ENCODE results near the gene SLCO2A1.

SLCO2A1 gene

DNA sequence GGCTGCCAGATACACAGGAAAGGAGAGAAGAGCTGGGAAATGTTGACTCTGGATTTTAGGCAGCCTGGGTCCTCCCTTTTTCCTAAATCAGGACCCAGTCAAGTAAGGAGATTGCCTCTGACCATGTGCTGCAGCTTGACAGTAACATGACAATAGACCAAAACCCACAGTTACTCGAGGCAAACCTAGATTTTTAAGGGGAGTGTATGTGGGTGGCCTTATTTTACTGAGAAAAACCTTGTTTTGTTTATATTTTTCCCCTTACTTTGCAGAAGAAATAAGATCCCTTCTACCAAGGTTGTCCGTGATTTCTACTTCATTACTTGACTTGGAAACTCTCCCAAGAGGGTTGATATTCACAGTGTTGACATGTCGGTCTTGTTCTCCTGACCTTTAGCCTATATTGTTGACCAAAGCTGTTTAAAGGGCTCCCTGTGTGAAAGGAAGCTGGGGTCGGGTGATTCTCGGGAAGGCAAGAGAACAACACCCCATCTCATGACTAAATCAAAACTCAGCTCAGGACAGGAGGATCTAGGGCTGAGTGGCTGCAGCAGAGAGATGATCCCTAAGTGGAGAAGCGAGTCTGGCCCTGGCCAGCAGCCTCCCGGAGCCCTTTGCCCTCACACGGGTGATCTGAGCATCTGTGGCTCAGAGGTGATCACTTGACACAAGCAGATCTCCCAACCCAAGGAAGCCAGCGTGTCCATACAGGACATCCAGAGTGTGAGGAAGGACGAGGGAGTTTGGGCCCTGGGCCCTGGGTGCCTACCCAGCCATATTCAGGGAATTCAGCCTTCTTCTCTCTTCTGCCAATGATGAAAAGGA lies 31.0 kb upstream of the SLCO2A1 start:
- DNase-seq (ENCODE audit: low spot score), result no peak

- no peak for DNase-seq (ENCODE audit: low spot score)
Measured at GRCh38 chr3:134059671-134060560, 30.2 kb upstream of the SLCO2A1 start.

DNA sequence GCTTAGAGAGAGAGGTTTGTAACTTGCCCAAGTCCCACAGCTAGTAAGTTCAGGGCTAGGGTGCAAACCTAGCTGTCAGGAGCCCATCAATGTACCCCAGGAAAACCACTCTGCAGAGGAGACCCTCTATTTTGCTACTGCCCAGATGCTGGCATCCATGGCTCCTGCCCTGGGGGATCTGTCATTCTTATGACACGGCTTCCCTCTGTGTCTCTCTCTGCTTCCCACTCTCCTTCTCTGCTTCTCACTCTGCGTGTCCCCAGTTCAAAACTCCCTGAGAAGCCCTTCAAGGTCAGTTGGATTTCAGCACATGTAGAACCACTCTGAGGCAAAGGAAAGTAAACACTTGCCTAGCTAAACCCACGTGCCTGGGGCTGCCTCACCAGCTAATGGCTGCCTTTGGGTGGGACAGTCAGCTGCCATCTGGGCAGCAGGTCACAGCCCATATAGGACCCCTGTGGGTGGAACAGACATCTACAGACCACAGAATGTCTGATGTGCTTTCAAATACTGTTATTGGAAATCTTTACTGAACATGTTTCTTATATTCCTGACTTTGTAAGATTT lies 29.4 kb upstream of the SLCO2A1 start:
- DNase-seq (ENCODE audit: low spot score), result no peak

DNA sequence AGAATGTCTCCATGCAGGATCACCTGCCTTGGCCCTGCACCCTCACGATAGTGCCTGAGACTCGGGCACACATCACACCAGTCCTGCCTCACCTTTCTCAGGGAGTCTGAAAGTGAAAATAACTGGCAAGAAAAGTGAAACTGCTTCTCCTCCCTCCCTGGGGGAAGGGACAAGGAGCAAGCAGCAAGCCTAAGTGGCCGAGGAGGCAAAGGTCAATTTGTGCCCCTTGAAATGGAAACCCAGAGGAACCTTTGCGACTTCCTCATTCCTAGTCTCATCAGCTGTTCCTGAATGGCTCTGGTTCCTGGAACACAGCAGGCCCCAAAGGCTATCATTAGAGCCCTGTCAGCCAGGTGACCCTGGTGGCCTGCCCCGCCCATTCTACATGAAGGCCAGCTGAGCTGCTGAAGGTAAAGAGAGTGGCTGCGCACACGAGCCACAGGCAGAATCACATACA lies 28.0 kb upstream of the SLCO2A1 start:
- no peak for DNase-seq (ENCODE audit: low spot score)

DNA sequence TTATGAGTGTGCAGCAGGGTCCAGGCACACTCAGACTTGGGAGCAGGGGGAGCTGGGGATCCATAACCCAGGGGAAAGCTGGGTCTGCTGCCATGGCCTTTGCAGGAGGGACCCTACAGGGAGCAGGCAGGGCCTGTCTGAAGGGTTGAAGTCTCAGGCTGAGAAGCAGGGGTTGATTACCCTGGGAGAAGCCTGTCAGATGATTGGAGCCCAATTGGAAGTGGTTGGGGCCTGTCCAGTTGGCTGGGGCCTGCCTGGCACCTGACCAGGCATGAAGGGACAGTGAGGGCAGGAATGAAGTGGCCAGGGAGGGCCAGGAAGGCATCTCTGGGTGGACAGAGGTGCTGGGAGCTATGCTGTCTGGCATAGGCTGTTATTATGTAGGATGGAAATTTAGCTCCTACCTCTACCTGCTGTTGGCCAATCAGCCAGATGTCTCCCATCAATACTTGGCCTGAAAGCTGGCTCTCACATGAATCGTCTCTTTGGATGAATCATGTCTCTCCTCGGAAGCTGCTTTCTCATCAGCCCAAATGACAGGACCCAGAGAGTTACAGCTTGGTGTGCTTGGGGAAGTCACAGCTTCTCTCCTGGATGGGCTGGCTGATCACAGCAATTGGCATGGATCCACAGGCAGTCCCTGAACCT lies 27.4 kb upstream of the SLCO2A1 start:
- DNase-seq (ENCODE audit: low spot score), result no peak

- DNase-seq (ENCODE audit: low spot score), result no peak
Measured at GRCh38 chr3:134056464-134056891, 26.8 kb upstream of the SLCO2A1 start.

- DNase-seq (ENCODE audit: low spot score), result no peak
Measured at GRCh38 chr3:134055661-134056060, 25.9 kb upstream of the SLCO2A1 start.

DNA sequence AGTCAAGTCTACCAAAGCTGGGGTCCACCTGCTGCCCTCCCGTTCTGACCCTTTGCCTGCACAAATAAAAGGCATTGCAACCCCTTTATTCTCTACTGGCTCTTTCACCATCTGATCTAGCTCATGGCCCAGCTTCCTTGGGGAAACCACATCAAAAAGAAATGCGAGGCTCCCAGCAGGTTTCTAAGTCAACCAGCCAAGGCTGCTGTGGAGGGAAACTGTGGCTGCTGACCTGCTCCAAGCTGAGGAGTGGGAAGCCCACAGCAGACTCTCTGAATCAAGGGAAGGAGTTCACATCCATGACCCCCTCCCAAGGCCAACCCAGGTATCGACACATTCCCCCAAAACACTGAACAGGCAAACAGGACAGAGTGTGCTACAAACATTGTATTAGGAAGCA lies 25.2 kb upstream of the SLCO2A1 start:
- DNase-seq (ENCODE audit: low spot score), result no peak

- DNase-seq (ENCODE audit: low spot score), result no peak
Measured at GRCh38 chr3:134054231-134054630, 24.5 kb upstream of the SLCO2A1 start.

DNA sequence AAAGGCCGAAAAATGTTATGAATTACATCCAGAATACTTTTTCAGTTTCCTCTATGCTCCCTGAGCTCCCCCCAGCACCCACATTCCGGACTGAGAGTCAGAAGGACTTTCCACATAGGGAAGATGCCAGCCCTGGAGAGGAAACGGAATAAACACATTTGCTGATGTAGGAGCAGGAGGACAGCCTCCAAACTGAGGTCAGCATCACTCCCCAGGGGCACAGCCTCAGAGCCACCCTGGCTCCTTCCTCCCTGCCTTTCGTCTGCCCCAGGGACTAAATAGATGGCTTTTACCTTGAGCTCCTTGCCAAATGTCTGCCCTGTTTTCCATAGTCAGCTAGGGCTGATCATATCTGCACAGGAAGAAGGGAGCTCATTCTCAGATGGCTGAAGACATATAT lies 22.6 kb upstream of the SLCO2A1 start:
- no peak for DNase-seq (ENCODE audit: low spot score)

- DNase-seq (ENCODE audit: low spot score), result no peak
Measured at GRCh38 chr3:134049676-134050075, 20.0 kb upstream of the SLCO2A1 start.

GRCh38 chr3:134048278-134048996 lies 18.7 kb upstream of the SLCO2A1 start:
- DNase-seq (ENCODE audit: low spot score), result no peak

- no peak for DNase-seq (ENCODE audit: low spot score)
Measured at GRCh38 chr3:134044459-134044858, 14.7 kb upstream of the SLCO2A1 start.

- DNase-seq (ENCODE audit: low spot score), result no peak
Measured at GRCh38 chr3:134040066-134040465, 10.3 kb upstream of the SLCO2A1 start.

DNA sequence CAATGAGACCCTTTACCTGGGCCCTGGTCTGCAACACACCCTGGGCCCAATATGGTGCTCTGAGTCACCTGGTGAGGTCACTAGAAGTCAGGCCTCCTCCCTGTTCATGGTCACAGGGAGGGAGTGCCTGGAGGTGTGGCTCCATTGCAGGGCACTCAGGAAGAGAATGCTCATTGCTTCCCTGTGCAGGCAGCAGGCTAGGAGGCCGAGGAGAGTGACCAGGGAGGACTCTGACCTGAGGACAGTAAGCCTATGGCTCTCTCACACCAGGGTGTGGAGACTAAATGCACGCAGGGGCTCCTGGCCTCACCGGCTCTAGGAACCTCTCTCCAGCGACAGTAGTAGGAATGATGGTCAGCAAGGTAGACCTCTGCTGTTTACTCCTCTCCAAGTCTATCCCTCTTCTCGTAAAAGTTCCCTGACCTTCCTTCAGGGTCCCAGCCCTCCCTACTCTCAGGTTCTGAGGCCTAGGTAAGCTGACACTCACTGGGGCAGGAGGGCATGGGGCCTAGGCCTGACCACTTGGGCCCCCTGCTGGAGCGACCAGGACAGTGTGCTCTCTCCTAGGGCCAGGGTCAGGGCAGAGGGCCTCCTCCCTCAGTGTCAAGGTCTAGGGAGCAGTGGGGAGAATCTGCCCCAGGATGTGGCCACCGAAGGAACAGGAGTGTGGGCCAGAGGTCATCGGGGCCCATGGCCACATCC lies 9.6 kb upstream of the SLCO2A1 start:
- DNase-seq (ENCODE audit: low spot score), result no peak

DNA sequence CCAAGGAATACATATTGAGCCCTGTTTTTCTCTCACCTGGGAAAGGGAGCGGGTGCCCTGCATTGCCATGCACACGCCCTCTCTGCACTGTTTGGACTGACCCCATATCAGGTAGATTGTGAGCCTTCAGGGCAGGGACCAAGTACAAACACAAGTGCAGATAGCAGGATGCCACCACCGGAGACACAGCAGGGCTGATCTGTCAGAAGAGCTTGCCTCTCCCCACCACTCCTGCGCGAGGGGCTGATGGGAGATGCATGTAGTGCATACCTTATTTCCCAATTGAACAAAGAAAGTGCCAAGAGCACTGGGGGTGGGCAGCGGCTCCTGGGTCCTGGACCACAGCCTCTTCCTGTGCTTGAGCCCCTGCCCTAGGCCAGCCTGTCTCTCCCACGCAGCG lies 9.0 kb upstream of the SLCO2A1 start:
- no peak for DNase-seq (ENCODE audit: low spot score)

GRCh38 chr3:134038071-134038491 lies 8.4 kb upstream of the SLCO2A1 start:
- no peak for DNase-seq (ENCODE audit: low spot score)

GRCh38 chr3:134037168-134037567 lies 7.4 kb upstream of the SLCO2A1 start:
- no peak for DNase-seq (ENCODE audit: low spot score)

DNA sequence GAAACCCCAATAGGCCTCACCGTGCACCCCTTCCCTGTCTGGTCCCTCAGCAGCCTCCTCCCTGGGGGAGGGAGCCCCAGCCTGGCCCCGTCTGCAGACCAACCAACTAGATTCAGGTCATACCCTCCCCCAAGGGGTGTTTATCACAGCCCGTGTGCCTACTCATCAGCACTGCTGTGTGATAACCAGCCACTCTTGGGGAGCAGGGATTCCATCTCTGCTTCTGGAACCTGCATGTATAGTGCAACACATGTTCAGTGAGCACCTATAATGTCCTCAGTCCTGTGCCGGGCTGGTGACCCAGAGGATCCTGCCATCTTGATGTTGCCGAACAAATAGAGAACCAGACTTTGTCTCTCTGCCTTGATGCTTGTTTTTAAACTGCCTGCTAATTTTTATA lies 6.6 kb upstream of the SLCO2A1 start:
- no peak for DNase-seq (ENCODE audit: low spot score)

DNA sequence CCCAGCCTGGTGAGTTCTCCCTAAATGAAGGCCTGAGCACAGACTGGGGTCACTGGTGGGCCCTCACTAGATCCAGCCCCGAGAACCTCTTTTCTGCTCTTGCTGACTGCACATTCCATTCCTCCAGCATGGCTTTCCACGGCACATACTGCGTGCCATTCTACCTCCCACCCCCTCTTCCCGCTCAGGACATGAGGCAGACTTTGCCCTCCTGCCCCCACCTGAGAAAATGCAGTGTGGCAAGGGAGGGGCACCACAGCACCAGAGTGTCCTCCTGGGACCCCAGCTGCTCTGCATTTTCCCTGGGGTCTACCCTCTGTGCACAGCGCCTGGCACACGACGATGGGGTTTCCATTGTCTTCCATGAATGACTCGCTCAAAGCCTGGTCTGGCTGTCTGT lies 6.1 kb upstream of the SLCO2A1 start:
- no peak for DNase-seq (ENCODE audit: low spot score)
